DMS53 treated with DMSO at 0.1 percent for 48 hours (cell line): ENCODE data around the gene CRTC1.

Experiments
- DNase-seq: peaks from one replicate; lab custom pipeline; 2025; ENCODE audit not compliant: unreplicated experiment; lab: John Stamatoyannopoulos, UW

Gene CRTC1

DNA sequence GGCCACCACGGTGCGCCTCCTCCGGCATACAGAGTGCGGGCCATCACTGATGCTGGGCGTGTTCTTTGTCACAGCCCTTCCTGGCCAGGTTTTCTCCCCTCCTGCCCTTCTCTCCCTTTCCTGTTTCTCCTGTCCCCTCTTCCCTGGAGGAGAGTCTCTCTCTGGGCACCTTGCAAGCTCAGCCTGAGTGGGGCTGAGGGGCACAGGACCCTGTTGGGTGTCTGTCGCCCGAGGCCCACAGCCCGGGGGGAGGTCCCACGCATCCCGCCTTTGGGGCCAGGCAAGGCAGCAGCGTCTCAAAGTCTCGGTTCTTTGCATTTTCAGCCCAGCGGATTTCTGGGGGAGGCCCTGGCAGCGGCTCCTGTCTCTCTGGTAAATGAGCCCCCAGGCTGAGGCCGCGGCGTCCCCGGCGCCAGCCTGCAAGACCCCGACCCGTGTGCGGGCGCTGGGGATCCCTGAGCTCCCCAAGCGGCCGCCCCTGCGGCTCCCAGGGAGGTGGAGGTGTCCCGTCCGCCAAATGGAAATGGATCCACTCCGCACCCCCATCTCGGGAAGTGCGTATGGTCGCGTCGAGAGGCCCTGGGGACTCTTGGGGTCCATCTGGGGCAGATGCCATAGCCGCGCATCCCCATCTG, 60.4 kb downstream of the CRTC1 start:
- no peak for DNase-seq

- no peak for DNase-seq
These were observed 61.7 kb downstream of the CRTC1 start for GRCh38 chr19:18745012-18745735.

- no peak for DNase-seq
These were observed 62.5 kb downstream of the CRTC1 start for GRCh38 chr19:18745931-18746330.

- DNase-seq, result no peak
These were observed 63.2 kb downstream of the CRTC1 start for GRCh38 chr19:18746401-18747325.

DNA sequence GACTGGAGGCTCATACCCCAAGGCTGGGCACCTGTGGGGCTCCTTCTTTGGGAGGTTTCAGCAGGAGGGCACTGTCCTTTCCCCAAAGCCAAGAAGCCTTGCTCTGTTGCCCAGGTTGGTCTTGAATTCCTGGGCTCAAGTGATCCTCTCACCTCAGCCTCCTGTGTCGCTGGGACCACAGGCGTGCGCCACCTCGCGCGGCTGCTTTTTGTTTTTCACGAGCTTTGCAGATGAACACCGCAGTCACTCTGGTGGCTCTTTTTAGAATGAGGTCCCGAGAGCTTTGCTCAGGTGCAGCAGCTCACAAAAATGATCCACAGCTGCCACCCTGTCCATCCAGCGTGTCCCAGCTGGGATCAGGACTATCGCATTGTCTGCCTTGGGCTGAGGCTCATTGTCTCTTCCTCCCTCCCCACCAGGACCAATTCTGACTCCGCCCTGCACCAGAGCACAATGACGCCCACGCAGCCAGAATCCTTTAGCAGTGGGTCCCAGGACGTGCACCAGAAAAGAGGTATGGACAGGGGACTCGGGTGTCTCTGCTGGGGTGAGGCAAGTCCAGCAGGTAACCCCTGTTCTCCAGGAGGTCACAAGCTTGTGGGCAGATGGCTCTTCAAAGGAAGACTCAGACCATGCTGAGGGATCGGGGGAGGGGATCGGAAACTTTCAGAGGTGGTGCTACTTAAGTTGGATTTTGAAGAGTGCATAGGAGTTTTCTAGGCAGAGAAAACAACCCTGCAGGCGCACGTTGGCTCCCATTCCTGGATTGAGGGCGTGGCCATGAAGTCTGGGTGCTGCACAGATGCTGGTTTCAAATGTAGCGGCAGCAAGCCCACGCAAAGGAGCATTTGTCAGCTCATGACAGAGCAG, 66.1 kb downstream of the CRTC1 start:
- no peak for DNase-seq

DNA sequence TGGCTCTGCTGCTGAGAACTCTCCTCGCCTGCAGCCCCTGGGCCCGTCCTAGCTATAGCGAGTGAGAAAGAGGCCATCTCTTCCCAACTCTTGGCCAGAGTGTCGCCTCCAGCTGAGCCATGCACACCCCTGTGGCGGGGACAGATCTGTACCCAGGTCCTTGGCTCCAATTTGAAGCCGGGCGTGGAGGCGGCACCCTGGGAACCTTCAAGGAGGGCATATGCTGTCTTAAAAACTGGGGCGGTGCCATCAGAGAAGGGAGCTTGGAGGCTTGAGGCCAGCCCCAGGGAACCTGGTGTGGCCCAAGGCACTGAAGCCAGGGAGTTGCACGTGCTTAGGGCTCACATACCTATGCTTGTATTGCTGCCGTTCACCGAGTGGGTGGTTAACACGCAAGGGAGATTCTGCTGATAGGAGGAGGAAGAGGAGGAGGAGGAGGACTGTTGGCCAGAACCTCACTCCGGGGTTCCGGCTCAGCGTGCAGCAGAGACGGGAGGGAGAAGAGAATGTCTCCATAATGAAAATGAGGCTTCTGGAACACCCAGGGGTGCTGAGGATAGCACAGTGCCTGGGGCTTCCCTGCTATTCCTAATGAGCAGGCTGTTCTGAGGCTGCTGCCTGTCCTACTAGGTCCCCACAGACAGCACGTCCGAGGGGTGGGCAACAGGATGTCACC, 67.0 kb downstream of the CRTC1 start:
- no peak for DNase-seq

GRCh38 chr19:18751571-18751970, 68.1 kb downstream of the CRTC1 start:
- no peak for DNase-seq

DNA sequence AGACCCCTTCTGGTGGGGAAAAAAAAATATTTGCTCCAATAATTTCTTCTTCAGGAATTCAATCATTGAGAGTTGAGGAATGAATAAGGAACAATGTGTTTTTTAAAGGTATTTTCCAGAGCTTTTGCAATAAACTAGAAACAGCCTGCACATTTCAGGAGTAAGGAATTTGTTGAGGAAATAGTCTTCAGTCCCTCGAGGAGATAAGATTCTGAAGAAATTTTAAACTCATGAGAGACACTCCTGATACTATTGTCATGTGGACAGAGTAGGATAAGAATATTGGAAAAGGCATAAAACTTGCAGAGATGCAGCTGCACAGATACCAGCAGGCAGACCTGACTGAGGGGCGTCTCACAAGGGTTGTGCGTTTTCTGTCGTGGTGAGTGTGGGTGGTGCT, 71.0 kb downstream of the CRTC1 start:
- no peak for DNase-seq

- DNase-seq, result no peak
These were observed 73.4 kb downstream of the CRTC1 start for GRCh38 chr19:18756896-18757295.

DNA sequence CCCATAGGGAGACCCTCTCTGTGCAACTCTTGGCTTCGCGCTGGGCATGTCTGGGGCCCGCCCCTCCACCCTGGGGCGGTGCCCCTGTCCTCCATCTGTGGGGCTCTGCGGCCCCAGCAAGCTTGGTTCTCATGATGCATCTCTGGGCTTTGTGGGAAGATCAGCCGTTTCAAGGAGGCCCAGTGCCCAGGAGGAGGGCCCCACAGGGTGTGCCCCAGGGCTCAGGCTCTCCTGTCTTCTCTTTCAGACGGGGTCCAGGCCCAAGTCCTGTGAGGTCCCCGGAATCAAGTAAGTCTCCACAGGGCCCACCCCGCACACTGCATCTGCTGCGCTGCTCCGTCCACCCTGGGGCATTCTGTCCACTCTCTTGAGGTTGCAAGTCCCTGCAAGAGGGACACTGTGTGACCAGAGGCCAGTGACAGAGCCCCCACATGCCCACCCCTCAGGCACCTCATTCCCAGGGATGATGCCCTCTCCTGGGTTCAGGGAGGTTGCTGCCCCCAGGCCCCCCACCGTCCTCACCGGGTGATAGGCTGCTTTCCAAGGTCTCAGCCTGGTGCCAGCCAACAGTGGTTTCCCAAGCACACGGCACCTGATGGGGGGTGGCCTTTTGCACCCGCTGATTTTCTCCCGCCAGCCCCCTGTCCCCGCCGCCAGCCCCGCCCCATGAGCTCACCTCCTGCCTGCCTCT, 76.0 kb downstream of the CRTC1 start:
- no peak for DNase-seq

DNA sequence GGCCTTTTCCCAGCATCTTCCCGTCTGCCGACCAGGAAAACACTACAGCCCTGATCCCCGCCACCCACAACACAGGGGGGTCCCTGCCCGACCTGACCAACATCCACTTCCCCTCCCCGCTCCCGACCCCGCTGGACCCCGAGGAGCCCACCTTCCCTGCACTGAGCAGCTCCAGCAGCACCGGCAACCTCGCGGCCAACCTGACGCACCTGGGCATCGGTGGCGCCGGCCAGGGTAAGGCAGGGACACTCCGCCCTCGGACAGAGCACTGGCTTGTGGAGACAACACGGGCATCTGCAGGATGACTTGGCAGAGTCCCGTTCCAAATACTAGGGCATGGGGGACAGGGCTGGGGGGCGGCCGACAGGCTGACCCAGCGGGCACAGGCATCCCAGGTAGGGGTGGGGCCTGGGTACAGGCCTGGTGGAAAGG, 76.5 kb downstream of the CRTC1 start:
- DNase-seq, result no peak

DNA sequence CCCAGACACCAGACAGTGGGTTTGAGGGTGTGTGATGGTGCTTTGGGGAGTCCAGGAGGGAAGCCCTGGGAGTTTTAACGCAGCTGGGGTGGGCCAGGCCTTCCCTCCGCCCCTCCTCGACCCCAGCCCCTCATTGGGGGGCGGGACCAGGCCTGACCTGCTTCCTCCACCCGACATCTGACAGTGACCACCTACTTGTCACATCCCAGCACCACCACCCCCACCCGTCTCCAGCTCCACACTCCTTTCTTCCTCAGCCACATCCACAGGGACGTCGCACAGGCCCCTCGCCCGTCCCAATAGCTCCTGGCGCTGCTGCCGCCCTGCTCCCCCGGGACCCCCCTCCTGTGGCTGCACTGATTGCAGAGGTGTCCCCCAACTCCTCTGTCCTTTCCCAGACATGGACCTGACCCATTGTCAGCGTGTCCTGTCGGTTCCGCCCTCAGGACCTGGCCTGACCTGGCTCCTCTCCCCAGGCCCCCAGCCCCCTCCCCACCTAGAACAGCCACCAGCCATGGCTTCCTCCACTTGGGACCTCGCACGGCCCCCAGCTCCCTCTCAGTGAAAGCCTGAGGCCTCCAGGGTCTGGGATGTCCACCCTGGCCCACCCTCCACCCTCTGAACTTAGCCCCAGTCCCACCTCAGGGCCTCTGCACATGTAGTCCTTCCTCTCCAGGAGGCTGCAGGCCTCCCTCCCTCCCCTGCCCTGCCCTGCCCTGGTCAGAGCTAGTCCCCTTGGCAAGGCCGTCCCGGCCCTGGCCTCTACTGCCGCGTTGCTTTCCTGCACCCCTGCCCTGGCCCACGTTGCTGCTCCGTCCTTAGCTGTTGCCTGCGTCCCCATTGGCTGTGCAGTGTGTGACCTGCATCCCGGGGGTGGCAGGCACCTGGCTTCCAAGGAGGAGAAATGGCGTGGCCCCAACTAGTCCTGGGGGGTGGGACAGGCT, 77.2 kb downstream of the CRTC1 start:
- no peak for DNase-seq

GRCh38 chr19:18761531-18762110, 78.1 kb downstream of the CRTC1 start:
- DNase-seq, result no peak

DNA sequence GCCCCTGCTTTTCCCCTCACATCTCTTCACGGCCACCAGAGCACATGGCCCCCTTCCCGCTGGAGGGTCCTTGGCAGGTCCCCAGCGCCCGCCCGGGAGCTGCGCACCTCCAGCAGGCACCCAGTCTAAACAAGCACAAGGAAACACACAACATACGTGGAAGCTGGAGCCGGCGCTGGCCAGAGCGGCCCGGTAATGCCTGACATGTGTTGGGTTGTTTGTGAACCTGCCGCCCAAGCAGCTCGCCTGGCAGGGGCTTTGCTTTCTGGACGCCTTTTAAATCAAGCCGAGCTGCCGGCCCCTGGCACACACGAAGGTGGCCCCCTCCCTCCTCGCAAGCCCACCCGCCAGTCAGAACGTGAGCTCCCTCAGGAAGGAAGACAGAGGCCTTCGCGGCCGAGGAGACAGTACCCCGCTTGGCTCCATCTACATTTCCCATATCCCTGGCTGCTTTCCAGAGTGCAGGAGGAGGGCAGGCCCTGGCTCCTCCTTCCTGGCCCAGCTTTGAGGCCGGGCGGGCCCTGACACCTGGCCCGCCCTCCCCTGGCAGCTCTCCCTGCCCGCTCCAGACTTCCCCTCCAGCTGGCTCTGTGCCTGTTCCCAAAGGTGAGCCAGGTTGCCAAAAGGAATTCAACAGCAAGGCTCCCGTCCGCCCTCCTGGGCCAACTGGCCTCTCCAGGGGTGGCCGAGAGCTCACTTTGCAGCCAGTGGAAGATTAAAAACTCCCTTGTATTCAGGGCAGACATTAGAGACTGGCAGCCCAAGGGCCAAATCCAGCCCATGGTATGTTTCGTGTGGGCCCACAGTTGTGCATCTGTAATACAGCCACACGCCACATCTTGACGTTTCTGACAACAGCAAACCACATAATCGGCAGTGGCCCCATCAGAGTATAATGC, 78.9 kb downstream of the CRTC1 start:
- DNase-seq, result peak; percentile 78

DNA sequence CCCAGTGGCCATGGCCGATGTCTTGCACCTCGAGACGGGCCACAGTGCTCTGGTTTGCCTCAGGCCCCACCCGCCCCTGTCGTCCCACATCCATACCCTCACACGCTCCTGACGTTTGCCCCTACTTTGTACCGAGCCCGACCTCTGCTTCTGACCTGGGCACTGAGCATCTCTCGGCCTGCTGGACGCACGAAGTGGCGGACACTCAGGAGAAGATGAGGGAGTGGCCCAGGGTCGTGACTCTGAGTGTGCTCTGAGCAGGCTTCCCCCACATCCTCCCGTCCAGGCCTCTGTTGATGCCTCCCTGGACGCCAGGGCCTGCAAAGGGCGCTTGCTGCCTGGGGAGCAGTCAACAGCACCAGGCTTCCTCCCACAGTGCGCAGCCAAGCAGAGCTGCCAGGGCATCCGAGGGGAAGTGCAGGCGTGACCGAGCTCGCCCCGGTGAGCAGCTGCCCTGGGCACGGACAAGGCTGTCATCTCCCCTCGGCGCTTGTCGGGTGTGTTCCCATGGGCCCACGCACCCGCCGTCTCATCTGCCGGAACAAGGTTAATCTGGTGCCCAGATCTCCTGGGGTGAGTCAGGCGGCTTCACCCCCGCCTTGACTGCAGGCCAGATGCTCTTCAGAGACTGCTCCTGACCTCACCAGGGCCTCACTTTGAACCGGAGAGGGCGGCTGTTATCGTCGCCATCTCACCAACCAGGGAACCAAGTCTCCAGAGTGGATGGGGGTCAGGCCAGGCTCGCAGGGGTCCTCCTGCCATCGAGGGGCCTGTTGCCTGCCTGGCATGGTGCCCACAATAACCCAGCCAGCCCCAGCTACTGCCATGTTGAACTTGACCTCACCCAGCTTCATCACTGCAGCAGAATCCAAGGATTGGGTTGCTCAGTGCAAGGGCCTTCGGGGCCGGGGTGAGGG, 80.5 kb downstream of the CRTC1 start:
- DNase-seq, result peak; percentile 52

DNA sequence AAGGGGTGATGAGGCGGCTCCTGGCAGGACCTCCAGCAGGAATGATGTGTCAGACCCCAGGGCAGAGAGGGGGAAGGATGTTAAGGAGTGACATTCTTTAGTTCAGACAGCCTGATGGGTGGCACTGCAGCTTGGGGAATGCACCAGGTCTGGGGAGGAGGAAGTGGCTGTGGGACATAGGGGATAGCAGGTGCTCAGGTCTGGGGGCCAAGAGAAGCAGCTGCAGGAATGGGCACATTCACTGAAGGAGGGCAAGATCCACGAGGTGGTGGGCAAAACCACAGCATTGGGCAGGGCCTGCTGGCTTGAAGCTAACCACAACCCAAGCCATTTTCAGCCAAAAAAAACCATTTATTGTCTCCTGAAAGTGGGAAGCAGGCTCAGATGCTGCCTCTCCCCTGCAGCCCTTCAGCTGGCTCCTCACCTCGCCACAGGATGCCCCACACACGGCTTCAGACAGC, 81.1 kb downstream of the CRTC1 start:
- no peak for DNase-seq
